Chondrocyte (in vitro differentiated cells): ENCODE data around the gene REG1A. TPM values are rescaled to one million over a fixed set of nuclear protein-coding genes. Genes with fewer than 3 reads are reported as not detected.

Source experiments
- DNase-seq: peaks from one replicate; pipeline ENCODE4 v3.0.0; 2021; ENCODE audit warnings: mixed read lengths, low spot score
- H3K27ac Mint-ChIP-seq: one replicate; pipeline ENCODE4 v1.8.0; 2021; ENCODE audit warnings: mild to moderate bottlenecking, moderate library complexity, mixed read lengths; ENCODE audit not compliant: unreplicated experiment
- H3K27me3 Mint-ChIP-seq: 2 replicates; pipeline ENCODE4 v1.8.0; 2021; ENCODE audit warnings: low read depth, mixed read lengths
- H3K36me3 Mint-ChIP-seq: 2 replicates; pipeline ENCODE4 v1.8.0; 2021; ENCODE audit warnings: low read depth, mixed read lengths
- H3K4me1 Mint-ChIP-seq: 2 replicates; pipeline ENCODE4 v1.8.0; 2021; ENCODE audit warnings: low read depth, mild to moderate bottlenecking, mixed read lengths
- H3K4me3 Mint-ChIP-seq: one replicate; pipeline ENCODE4 v1.8.0; 2021; ENCODE audit warnings: mild to moderate bottlenecking, moderate library complexity, mixed read lengths; ENCODE audit not compliant: unreplicated experiment
- H3K9me3 Mint-ChIP-seq: 2 replicates; pipeline ENCODE4 v1.8.0; 2021; ENCODE audit warnings: low read depth, mixed read lengths
- CTCF ChIP-seq: fragments of 200-600 bp; sonication (generic); IDR thresholded peaks from 2 replicates; pipeline ENCODE4 v1.5.0; 2021; ENCODE audit warnings: antibody characterized with exemption, mild to moderate bottlenecking, moderate library complexity
- total RNA-seq: library from RNA; stranded (reverse); gene quantifications from 3 replicates; pipeline ENCODE4 v1.2.1, GENCODE V29; 2021

The REG1A gene
- total RNA-seq, 1 donor from 2014 or later = not detected

GRCh38 chr2:79139423-79139822 is 19.1 kb downstream of the REG1A start:
- Mint-ChIP-seq H3K9me3 (peaks cover 15% of the 10 kb centered on the region), H3K27ac (no peak overlapping the region), H3K4me1 (no peaks in the 10 kb centered on the region), H3K27me3 (no peaks in the 10 kb centered on the region), H3K36me3 (no peaks in the 10 kb centered on the region), H3K4me3 (no peak overlapping the region)
- TF ChIP-seq CTCF = no peak
- no peak for DNase-seq

GRCh38 chr2:79155826-79156476 is 35.7 kb downstream of the REG1A start:
- Mint-ChIP-seq H3K9me3 (peaks cover 10% of the 10 kb centered on the region), H3K4me3 (no peak overlapping the region), H3K4me1 (no peaks in the 10 kb centered on the region), H3K27ac (no peak overlapping the region), H3K27me3 (peaks cover 2% of the 10 kb centered on the region), H3K36me3 (no peaks in the 10 kb centered on the region)
- no peak for DNase-seq
- TF ChIP-seq CTCF = no peak

- Mint-ChIP-seq H3K27ac (no peak overlapping the region), H3K4me1 (no peaks in the 10 kb centered on the region), H3K36me3 (no peaks in the 10 kb centered on the region), H3K9me3 (peaks cover 10% of the 10 kb centered on the region), H3K27me3 (peaks cover 2% of the 10 kb centered on the region), H3K4me3 (no peak overlapping the region)
- TF ChIP-seq CTCF = no peak
- DNase-seq = no peak
Measured at GRCh38 chr2:79159030-79159429, 38.7 kb downstream of the REG1A start.

GRCh38 chr2:79159653-79160052 is 39.4 kb downstream of the REG1A start, which contains the start of gene REG3A:
Gene REG3A, minus strand, starts transcription at chr2:79159753. Its CDS starts 348 bp downstream, at chr2:79159405.
- Mint-ChIP-seq H3K27me3 (peaks cover 2% of the 10 kb centered on the region), H3K27ac (no peak within 1 kb of the TSS), H3K36me3 (no peaks in the 10 kb centered on the region), H3K4me1 (no peaks in the 10 kb centered on the region), H3K9me3 (peaks cover 10% of the 10 kb centered on the region), H3K4me3 (no peak within 1 kb of the TSS)
- DNase-seq = no peak
- no peak for TF ChIP-seq CTCF

GRCh38 chr2:79162132-79162531 is 41.8 kb downstream of the REG1A start:
- no peak for DNase-seq
- no peak for TF ChIP-seq CTCF
- Mint-ChIP-seq H3K27ac (no peak overlapping the region), H3K36me3 (no peaks in the 10 kb centered on the region), H3K4me1 (no peaks in the 10 kb centered on the region), H3K27me3 (peaks cover 2% of the 10 kb centered on the region), H3K9me3 (peaks cover 12% of the 10 kb centered on the region), H3K4me3 (no peak overlapping the region)
